ENCODE data around the gene KCNT2.

Gene KCNT2

DNA sequence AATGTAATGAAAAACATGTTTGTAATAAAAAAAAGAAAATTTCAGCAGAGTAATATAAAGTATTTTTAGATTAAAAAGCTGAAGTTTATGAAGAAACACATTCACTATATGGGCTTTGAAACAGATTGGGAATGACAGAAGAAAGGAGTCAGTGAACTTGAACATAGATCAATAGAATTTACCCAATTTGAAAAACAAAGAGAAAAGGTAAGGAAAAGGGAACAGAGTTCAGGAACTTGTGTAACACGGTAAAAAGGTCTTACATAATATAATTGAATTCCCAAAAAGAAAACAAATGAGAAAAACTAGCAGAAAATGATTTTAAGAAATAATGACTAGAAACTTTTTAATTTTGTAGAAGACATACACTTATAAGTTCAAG, 206.8 kb downstream of the KCNT2 start:
- Histone ChIP-seq H3K4me3 (ENCODE audit: low read length) (no peak overlapping the region), H3F3A (ENCODE audit: insufficient read depth, low read length) (no peaks in the 10 kb centered on the region), H3K9me2 (replicated peaks; ENCODE audit: insufficient read depth, low read length) (no peaks in the 10 kb centered on the region), H3K27ac (ENCODE audit: low read length) (no peak overlapping the region), H3K9me3 (replicated peaks; ENCODE audit: insufficient read depth, low read length) (no peaks in the 10 kb centered on the region), H3K36me3 (replicated peaks; ENCODE audit: insufficient read depth, low read length) (no peaks in the 10 kb centered on the region), H3K4me2 (ENCODE audit: low read depth, low read length) (no peak overlapping the region), H2AFZ (ENCODE audit: low read length) (no peak overlapping the region), H3K79me2 (ENCODE audit: low read length) (no peaks in the 10 kb centered on the region), H3K4me1 (ENCODE audit: low read length) (no peaks in the 10 kb centered on the region), H4K20me1 (ENCODE audit: insufficient read depth, low read length) (no peaks in the 10 kb centered on the region), H3K9ac (ENCODE audit: low read length) (no peak overlapping the region), H3K27me3 (replicated peaks; ENCODE audit: insufficient read depth, low read length) (no peaks in the 10 kb centered on the region)
- no peak for DNase-seq
- TF ChIP-seq EZH2phosphoT487 (IDR thresholded peaks at IDR 0.05; ENCODE audit: low read length) (no peak), EZH2 (optimal IDR thresholded peaks at IDR 0.05; ENCODE audit: low read depth, low read length) (no peak)
- TF ChIP-seq, protein P1, sequence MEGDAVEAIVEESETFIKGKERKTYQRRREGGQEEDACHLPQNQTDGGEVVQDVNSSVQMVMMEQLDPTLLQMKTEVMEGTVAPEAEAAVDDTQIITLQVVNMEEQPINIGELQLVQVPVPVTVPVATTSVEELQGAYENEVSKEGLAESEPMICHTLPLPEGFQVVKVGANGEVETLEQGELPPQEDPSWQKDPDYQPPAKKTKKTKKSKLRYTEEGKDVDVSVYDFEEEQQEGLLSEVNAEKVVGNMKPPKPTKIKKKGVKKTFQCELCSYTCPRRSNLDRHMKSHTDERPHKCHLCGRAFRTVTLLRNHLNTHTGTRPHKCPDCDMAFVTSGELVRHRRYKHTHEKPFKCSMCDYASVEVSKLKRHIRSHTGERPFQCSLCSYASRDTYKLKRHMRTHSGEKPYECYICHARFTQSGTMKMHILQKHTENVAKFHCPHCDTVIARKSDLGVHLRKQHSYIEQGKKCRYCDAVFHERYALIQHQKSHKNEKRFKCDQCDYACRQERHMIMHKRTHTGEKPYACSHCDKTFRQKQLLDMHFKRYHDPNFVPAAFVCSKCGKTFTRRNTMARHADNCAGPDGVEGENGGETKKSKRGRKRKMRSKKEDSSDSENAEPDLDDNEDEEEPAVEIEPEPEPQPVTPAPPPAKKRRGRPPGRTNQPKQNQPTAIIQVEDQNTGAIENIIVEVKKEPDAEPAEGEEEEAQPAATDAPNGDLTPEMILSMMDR (IDR thresholded peaks at IDR 0.05; ENCODE audit: low read length): no peak

DNA sequence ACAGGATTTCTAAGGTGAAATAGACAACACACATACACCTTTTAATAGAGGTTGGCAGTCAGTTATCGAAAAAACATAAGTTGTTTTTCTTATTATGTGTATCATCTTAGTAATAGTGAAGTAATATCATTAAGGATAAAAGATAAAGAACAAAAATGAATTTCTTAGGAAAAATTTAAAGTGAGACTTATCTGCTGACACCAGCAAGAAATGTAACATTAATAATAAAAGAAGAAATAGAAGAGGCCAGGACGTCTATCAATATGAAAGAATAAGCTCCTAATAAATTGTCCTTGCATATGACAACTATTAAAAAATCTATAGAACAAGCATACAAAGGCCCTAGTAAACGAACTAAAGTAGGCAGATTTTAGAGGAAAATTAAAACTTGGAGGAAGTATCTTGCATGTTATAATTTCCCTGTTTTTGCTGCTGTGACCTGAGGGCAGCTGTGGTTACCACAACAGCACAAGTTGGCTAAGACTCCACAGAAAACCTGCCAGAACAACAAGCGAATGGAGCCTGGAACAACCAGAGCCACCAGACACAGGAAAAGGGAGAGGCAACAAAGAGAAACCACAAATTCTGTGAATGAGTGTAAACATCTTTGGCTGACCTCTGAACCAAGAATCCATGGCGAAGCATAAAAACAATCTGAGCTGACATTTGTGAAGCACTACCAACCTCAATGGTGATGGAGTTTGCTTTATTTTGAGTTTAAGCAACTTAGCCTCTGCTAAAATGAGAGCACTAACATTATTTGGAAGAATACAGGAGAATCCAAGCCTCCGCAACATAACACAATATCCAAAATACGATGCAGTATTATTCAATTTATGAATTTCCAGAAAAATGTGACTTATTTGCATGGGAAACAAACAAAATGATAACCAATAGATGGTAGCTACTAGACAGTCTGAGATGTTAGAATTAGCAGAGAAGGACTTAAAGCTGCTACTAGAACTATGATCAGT, 207.5 kb downstream of the KCNT2 start:
- Histone ChIP-seq H3K4me1 (ENCODE audit: low read length) (no peaks in the 10 kb centered on the region), H3K27ac (ENCODE audit: low read length) (no peak overlapping the region), H3K9me2 (replicated peaks; ENCODE audit: insufficient read depth, low read length) (no peaks in the 10 kb centered on the region), H2AFZ (ENCODE audit: low read length) (no peak overlapping the region), H3K9me3 (replicated peaks; ENCODE audit: insufficient read depth, low read length) (no peaks in the 10 kb centered on the region), H3K36me3 (replicated peaks; ENCODE audit: insufficient read depth, low read length) (no peaks in the 10 kb centered on the region), H3K4me2 (ENCODE audit: low read depth, low read length) (no peak overlapping the region), H3K79me2 (ENCODE audit: low read length) (no peaks in the 10 kb centered on the region), H3F3A (ENCODE audit: insufficient read depth, low read length) (no peaks in the 10 kb centered on the region), H3K4me3 (ENCODE audit: low read length) (no peak overlapping the region), H4K20me1 (ENCODE audit: insufficient read depth, low read length) (no peaks in the 10 kb centered on the region), H3K9ac (ENCODE audit: low read length) (no peak overlapping the region), H3K27me3 (replicated peaks; ENCODE audit: insufficient read depth, low read length) (no peaks in the 10 kb centered on the region)
- TF ChIP-seq EZH2phosphoT487 (IDR thresholded peaks at IDR 0.05; ENCODE audit: low read length) (no peak), EZH2 (optimal IDR thresholded peaks at IDR 0.05; ENCODE audit: low read depth, low read length) (no peak)
- TF ChIP-seq, protein P1 (IDR thresholded peaks at IDR 0.05; ENCODE audit: low read length): no peak
- DNase-seq: no peak

DNA sequence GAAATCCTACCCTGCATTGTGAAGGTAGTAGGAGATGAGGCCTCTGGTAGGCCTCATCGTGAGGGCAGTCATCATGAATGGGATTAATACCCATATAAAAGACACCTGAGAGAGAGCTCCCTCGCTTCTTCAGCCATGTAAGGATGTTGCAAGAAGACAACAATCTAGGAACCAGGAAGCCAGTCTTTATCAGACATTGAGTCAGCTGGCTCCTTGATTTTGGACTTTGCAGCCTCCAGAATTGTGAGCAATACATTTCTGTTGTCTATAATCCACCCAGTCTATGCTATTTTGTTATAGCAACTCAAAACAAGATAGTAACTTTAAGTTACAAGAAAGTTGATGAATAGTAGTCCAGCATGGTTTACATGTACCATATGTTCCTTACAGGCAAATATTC, 208.5 kb downstream of the KCNT2 start:
- H3K27me3 ChIP-seq (replicated peaks; ENCODE audit: insufficient read depth, low read length): no peaks in the 10 kb centered on the region
- no peak overlapping the region for H3K4me3 ChIP-seq (ENCODE audit: low read length)
- H2AFZ ChIP-seq (ENCODE audit: low read length): no peak overlapping the region
- no peaks in the 10 kb centered on the region for H4K20me1 ChIP-seq (ENCODE audit: insufficient read depth, low read length)
- H3K9ac ChIP-seq (ENCODE audit: low read length): no peak overlapping the region
- H3K36me3 ChIP-seq (replicated peaks; ENCODE audit: insufficient read depth, low read length): no peaks in the 10 kb centered on the region
- no peaks in the 10 kb centered on the region for H3K9me2 ChIP-seq (replicated peaks; ENCODE audit: insufficient read depth, low read length)
- H3K79me2 ChIP-seq (ENCODE audit: low read length): no peaks in the 10 kb centered on the region
- H3K4me2 ChIP-seq (ENCODE audit: low read depth, low read length): no peak overlapping the region
- H3K27ac ChIP-seq (ENCODE audit: low read length): no peak overlapping the region
- no peaks in the 10 kb centered on the region for H3K4me1 ChIP-seq (ENCODE audit: low read length)
- no peak for DNase-seq
- H3K9me3 ChIP-seq (replicated peaks; ENCODE audit: insufficient read depth, low read length): no peaks in the 10 kb centered on the region
- TF ChIP-seq EZH2 (optimal IDR thresholded peaks at IDR 0.05; ENCODE audit: low read depth, low read length) (no peak), EZH2phosphoT487 (IDR thresholded peaks at IDR 0.05; ENCODE audit: low read length) (no peak)
- TF ChIP-seq, protein P1 (IDR thresholded peaks at IDR 0.05; ENCODE audit: low read length): no peak
- H3F3A ChIP-seq (ENCODE audit: insufficient read depth, low read length): no peaks in the 10 kb centered on the region
